ENCODE results near the gene NTMT1. TPM values are rescaled to one million over a fixed set of nuclear protein-coding genes. Genes with fewer than 3 reads are reported as not detected.

The NTMT1 gene
- total RNA-seq, 1 donor from 2014 or later = 55.1 TPM

GRCh38 chr9:129597355-129598088 is 28.4 kb upstream of the NTMT1 start:
- no peaks in the 10 kb centered on the region for H3K27me3 ChIP-seq (ENCODE audit: insufficient read depth, low read length)
- no peaks in the 10 kb centered on the region for H4K20me1 ChIP-seq (ENCODE audit: insufficient read depth, low read length)
- no peaks in the 10 kb centered on the region for H3K36me3 Mint-ChIP-seq (ENCODE audit: low read depth, unreplicated experiment)
- peak overlapping the region; percentile 56 for H3K4me3 ChIP-seq (ENCODE audit: insufficient read depth, low read depth, low read length)
- peak overlapping the region; percentile 89 for H3K4me2 ChIP-seq (ENCODE audit: low read length)
- H3K9me3 ChIP-seq (ENCODE audit: insufficient read depth, low read depth, low read length) = no peaks in the 10 kb centered on the region
- peak overlapping the region; percentile 22 for H3K27ac ChIP-seq (ENCODE audit: low read depth, low read length)
- peak overlapping the region; percentile 81 for H3K9ac ChIP-seq (ENCODE audit: low read length)
- peaks cover 9% of the 10 kb centered on the region for H3K27me3 Mint-ChIP-seq (ENCODE audit: low read depth, unreplicated experiment)
- TF ChIP-seq CTCF (IDR thresholded peaks at IDR 0.05; ENCODE audit: insufficient read depth, low read depth, low read length) (no peak), EZH2 (IDR thresholded peaks at IDR 0.05; ENCODE audit: insufficient read depth, low read length) (no peak)
- no peaks in the 10 kb centered on the region for H3K79me2 ChIP-seq (ENCODE audit: insufficient read depth, low read length)
- no peaks in the 10 kb centered on the region for H3K36me3 ChIP-seq (ENCODE audit: insufficient read depth, low read length)
- peaks cover 18% of the 10 kb centered on the region for H3K4me1 ChIP-seq (ENCODE audit: insufficient read depth, low read length)
- peak overlapping the region; percentile 88 for H3K27ac Mint-ChIP-seq (ENCODE audit: unreplicated experiment)
- FAIRE-seq (no peak), DNase-seq (ENCODE audit: low read depth) (peak; percentile 52)
- peak overlapping the region; percentile 60 for H3K4me3 Mint-ChIP-seq (ENCODE audit: unreplicated experiment)
- H3K9me3 Mint-ChIP-seq (ENCODE audit: unreplicated experiment) = no peaks in the 10 kb centered on the region
- H2AFZ ChIP-seq (ENCODE audit: low read depth, low read length) = peak overlapping the region; percentile 85
- peaks cover 12% of the 10 kb centered on the region for H3K4me1 Mint-ChIP-seq (ENCODE audit: low read depth, unreplicated experiment)

DNA sequence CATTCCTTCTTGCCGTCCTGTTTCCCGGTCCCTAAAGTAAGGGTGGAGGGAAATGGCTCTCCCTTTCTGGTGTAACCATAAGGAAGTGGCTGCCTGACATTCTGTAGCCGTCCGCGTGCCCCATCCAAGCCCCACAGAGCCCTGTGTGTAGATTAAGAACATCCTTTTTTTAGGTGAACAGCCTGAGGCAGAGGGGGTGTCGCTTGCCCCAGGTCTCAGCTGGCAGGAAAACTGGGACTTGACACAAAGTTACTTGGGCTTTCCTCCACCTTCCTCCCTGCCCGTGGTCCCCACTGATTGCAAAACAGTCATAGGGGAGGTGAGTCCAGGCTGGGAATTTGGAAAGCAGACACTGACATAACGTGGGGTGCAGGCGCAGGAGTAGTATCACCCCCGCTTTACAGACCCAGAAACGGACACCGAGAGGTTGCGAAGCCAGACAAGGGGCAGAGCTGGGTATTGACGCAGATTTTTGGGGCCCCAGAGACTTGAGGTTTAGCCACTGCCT is 27.8 kb upstream of the NTMT1 start:
- no peak overlapping the region for H3K27ac ChIP-seq (ENCODE audit: low read depth, low read length)
- no peak for TF ChIP-seq CTCF (IDR thresholded peaks at IDR 0.05; ENCODE audit: insufficient read depth, low read depth, low read length)
- no peak for TF ChIP-seq EZH2 (IDR thresholded peaks at IDR 0.05; ENCODE audit: insufficient read depth, low read length)

More for the DNA sequence above, 27.8 kb upstream of the NTMT1 start:
- Mint-ChIP-seq H3K4me3 (ENCODE audit: unreplicated experiment) (peak overlapping the region; percentile 60), H3K36me3 (ENCODE audit: low read depth, unreplicated experiment) (no peaks in the 10 kb centered on the region), H3K27me3 (ENCODE audit: low read depth, unreplicated experiment) (peaks cover 6% of the 10 kb centered on the region), H3K27ac (ENCODE audit: unreplicated experiment) (peak overlapping the region; percentile 88), H3K9me3 (ENCODE audit: unreplicated experiment) (no peaks in the 10 kb centered on the region), H3K4me1 (ENCODE audit: low read depth, unreplicated experiment) (peaks cover 13% of the 10 kb centered on the region)
- Histone ChIP-seq H3K27me3 (ENCODE audit: insufficient read depth, low read length) (no peaks in the 10 kb centered on the region), H3K9me3 (ENCODE audit: insufficient read depth, low read depth, low read length) (no peaks in the 10 kb centered on the region), H3K4me2 (ENCODE audit: low read length) (peak overlapping the region; percentile 89), H3K4me3 (ENCODE audit: insufficient read depth, low read depth, low read length) (no peak overlapping the region), H3K9ac (ENCODE audit: low read length) (peak overlapping the region; percentile 81), H2AFZ (ENCODE audit: low read depth, low read length) (peak overlapping the region; percentile 85), H3K4me1 (ENCODE audit: insufficient read depth, low read length) (peaks cover 18% of the 10 kb centered on the region), H4K20me1 (ENCODE audit: insufficient read depth, low read length) (no peaks in the 10 kb centered on the region), H3K79me2 (ENCODE audit: insufficient read depth, low read length) (no peaks in the 10 kb centered on the region), H3K36me3 (ENCODE audit: insufficient read depth, low read length) (no peaks in the 10 kb centered on the region)
- FAIRE-seq (no peak), DNase-seq (ENCODE audit: low read depth) (no peak)
